RPMI8226 (cell line): Measurements from ENCODE around the gene QDPR.
"Not testable (repeated sequence)": the region's sequence is repeated elsewhere in the genome, so short reads cannot be mapped to it uniquely, and the experiment has no call there.

ENCODE experiments used
- DNase-seq: peaks from one replicate; pipeline ENCODE4 v3.0.0-alpha.2; 2015

Gene QDPR

DNA sequence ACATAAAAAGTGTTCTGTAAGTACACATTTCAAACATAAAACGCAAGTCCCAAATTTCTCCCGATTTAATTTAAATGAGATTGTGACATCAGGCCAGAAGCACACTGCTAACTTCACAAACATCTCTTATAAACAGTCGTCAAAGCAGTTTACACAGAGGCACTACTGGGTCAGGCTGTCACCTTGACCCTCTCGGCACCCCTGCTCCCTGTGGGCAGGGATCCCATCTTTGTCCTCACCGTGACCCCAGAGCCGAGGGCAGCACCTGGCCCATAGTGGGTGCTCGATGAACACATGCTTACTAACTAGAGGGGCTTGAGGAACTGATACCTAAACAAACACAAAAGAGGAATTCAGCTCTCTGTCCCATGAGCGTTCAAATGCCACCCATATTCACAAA lies 22.2 kb downstream of the QDPR start:
- DNase-seq: no peak

DNA sequence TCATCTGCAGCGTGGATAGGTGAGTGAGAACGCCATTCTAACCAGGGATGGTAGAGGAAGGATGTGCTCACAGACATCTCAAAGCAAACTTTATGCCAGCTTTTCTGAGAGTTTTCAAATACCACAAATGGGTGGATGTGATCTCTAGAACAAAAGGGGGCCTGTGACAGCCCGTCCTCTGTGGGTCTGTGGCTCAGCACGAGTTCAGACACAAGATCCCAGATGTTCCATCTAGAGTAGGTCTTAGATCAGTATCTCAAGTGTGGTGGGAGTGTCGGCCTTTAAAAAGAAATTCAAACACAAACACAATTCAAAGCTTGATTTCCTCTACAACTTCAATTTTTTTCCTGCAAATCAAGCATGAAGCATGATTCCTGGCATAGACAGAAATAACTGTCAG lies 22.8 kb downstream of the QDPR start:
- DNase-seq: no peak

DNA sequence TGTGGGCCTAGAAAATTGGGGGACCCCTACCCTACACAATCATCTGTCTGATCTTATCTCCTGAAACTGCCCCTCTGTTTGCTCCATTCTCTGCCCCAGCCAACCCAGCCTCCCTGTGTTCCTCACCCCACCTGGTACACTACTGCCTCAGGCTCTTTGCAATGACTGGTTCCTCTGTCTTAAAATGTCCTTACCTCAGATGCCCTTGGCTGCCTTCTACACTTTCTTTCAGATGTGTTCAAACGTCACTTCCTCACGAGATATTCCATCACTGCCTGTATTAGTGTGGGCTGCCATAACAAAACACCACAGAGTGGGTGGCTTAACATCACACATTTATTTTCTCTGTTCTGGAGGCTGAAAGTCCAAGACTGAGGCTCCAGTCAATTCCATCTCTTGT lies 29.2 kb downstream of the QDPR start:
- DNase-seq: no peak

DNA sequence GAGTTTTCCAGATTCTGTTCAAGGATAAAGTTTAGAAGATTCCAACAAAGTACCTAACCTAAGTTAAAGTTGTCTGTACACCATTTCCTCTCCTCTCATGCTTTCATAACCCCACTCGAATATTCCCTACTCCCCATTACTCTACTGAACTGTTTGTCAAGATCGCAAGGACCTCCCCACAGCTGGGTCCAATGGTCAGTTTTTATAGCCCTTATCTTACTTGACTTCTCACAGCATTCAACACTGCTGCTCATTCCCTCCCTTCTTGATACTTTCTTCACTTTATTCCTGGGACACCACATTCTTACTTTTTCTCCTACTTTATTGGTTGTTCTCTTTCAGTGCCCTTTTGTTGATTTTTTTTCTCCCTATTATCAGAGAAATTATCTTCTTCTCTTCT lies 30.9 kb downstream of the QDPR start:
- no peak for DNase-seq

DNA sequence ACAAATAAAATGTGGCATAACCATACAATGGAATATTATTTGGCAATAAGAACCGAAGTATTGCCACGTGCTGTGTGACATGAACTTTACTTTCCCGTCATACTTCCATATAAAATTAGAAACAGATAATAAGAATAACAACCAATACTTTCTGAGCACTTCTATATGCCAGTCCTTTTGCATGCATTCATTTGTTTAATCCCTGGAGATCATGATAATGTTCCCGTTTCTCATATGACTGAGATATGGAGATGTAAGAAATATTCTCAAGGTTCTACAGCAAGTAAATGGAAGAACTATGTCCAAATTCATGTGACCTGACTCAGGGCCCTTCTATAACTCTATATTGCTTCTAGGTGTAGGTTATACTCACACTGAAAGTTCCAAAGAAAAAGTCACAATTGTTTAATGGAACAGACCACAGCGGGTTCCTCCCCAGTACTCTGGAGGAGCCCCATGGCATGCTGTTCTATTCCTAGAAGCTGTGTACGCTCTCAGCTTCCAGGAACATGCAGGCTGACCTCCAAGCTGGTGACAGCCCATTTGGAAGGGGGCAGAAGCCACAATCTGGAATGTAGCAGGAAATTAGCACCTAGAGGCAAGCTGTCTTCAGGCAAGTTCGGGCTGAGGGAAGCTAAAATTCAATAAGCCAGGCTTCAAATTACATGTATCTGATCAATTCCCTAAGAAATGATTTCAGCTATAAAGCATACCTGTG lies 31.5 kb downstream of the QDPR start:
- no peak for DNase-seq

DNA sequence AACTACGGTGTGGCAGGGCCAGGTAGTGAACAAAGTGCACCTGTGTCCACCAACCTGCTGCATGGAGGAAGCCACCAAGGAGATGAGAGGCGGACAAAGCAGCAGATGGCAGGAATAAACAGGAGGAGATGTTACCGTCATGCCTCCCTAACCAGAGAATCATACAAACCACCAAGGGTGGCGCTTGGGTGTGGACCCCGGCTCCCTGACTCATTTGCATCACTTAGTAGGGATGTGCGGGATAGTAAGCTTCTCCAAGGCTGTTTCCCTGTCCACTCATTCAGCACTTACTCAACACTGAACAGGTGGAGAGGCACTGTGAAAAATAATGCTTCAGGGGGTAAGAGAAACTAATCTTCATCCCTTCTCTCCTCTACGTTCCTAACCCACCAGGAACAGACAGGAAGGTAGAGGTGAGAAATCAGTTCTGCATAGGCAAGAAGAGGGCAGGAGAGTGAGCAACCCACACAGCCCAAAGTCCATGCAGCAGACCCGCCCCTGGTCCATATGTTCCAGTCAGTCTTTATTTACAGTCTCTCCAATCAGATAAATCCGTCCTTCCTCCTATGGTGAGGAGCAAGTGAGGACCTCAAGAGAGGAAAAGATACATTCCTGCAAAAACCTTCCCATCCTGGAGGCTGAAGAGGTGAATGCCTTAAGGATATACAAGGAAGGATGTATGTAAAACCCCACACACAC lies 34.0 kb downstream of the QDPR start:
- no peak for DNase-seq

DNA sequence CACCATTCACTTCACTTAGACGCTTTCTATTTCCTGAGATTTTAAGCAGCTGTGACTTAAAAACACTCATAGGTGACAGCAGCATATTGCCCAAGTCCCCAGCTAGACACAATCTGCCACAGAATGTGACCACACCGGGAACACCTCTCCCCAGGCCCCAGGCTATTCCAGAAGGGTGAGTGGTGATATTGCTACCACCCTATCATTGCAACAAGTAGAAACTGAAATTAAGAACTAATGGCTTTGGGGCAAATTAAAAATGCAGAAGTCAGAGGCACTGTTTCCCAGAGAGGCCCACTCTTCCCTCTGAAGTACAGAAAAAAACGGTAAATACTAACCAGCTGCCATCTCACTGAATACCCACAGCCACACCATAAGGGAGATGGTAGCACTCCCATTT lies 35.0 kb downstream of the QDPR start:
- no peak for DNase-seq

DNA sequence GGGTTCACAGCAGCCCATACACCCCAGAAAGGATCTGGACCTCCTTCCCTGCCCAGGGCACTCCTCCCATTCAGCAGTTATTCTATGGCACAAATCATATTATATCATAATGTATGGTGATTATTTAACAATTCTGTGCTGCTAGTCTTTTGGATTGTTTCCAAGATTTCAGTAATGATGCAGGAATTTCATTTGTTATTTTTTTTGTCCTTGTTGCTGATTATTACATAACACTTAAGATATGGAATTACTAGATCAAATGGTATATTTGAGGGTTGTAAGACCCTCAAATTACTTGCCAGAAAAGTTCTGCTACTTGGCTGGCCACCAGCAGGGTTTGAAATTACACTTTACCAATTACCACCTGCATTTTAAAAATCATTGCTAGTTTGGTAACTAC lies 36.4 kb downstream of the QDPR start:
- DNase-seq: no peak

DNA sequence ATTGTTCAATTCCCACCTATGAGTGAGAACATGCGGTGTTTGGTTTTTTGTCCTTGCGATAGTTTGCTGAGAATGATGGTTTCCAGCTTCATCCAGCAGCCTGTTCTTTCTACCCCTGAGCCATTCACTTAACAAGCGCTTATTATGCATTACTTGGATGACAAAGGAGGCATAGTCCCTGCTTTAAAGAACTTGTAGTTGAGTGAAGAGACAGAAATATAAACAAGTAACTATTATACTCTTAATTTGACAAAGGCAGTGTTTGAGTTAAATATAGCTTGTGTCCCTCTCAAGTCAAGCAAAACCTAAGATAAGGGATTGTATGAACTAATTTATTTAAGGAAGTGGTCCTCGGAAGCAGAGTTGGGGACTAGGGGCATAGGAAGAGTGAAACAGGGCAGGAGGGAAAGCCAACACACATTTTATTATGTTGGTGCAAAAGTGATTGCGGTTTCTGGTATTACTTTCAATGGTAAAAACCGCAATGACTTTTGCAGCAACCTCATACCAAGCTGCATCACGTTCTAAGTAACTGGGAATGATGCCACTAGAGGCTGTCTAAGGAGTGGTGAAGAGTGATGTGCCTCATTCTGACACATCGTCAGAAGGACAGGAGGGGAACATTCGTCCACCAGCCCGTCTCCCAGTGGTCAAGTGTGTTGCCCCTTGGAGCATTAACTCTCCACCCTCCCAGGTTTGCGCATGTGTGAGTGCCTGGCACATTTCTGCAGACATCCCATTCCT lies 41.8 kb downstream of the QDPR start:
- DNase-seq: no peak

DNA sequence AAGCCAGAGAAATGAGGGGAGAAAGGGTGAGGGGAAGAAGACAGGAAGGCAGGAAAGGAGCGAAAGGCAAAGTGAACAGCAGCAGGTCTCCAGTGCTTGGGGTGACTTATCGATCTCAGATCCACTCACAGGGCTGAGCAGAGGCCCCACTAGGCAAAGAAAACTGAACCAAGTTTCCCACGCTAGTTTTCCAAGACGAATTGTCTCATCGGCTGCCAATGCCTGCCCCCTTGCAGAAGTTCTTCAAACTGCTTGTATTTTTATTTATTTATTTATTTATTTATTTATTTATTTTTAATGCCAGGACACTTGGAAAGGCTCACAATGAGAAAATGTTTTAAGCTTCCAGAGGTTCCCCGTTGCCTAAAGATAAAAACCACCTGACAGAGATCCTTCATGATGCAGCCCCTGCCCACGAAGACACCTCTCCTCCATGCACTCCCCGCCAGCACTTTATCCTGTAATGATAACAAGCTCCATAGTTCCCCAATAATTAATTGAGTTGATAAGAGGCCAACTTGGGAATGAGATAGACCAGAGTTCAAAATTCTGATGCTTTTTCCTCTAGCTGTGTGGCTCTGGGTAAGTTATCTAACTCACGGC lies 43.2 kb downstream of the QDPR start:
- DNase-seq: peak; percentile 26

DNA sequence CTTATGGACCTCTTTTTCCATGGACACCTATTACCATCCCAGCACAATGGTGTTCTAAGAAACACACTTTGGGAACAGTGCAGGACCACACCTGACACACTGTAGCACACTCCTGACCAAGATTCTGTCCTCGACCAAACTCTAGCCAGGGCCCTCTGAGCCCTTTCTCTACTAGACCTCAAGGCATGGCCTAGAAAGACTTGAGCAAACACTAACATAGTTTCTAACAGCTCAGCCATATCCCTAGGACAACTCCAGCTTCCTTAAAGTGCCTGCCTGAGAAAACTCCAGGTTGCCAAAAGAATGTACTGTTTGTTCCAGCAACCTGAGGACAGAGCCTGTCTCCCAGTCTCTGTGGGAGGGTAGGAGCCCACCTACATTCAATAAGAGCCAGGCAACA lies 48.3 kb downstream of the QDPR start:
- DNase-seq: no peak

DNA sequence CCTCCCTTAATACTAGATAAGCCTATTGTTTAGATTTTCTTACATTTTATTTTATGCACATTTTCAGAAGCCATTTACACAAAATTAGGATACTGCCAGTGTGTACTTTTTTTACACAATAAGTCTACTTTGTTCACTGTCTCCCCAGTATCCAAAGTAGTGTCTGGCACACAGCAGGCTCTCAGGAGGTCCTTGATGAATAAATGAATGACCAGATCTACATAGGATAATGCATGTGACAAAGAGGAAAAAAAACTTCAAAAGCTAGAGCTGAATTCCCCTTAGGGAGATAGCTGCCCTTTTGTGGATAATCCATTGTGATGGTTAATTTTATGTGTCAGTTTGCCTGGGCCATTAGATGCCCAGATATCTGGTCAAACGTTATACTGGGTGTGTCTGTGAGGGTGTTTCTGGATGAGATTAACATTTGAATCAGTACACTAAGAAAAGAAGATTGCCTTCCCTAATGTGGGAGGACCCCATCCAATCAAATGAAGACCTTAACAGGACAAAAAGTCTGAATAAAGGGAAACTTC lies 61.6 kb downstream of the QDPR start:
- no peak for DNase-seq

DNA sequence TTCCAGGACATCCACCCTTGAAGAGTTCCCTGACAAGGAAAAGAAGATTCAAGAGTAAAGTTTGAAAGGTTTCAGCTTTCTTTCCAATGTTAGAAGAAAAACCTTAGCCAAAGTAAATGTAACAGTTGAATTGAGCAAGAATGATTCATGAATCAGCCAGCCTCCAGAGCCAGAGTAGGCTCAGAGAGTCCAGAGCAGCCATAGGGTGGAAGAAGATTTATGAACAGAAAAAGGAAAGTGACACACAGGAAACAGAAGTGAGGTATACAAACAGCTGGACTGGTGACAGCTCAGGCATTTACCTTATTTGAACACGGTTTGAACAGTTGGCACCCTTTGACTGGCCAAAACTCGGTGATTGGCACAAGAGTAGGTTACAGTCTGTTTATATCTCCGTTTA lies 63.2 kb downstream of the QDPR start:
- DNase-seq: no peak

DNA sequence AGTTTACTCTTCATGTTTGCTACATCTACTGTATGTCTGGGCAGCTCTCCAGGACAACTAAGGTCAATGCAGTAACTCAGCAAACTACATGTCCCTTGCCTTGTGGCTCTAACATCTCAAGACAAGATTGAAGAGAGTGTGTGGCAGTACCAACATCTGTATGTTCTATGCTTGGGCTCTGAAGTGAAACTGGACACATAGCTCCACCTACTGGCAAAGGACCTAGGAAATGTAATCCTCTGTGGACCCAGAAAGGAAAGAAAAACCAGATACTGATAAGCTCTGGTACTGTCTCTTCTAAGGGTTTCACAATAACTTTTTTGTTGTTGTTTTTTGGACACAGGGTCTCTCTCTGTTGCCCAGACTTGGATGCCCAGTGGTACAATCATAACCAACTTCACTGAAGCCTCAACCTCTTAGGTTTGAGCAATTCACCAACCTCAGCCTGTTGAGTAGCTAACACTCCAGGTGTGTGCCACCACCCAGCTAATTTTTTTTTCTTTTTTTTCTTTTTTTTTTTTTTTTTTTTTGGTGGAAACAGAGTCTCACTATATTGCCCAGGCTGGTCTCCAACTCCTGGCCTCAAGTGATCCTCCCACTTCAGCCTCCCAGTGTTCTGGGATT lies 64.1 kb downstream of the QDPR start:
- peak; percentile 68 for DNase-seq

DNA sequence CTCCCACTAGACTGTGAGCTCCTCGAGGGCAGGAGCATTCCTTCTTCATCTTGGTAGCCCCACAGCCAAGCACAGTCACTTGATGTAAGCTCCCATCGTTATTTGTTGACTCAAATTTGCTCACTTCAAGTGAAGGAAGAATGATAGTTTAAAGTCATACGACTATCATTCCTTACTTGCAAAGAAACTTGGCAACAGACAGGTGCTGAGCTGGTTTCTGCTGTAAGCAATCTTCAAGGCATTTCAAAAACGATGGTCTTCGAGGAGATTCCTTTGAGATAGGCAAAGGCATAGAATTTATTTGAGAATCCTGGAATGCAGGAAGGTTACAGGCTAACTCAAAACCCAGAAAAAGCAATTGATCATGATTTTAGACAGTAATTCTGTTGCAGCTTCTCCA lies 64.8 kb downstream of the QDPR start:
- DNase-seq: no peak

DNA sequence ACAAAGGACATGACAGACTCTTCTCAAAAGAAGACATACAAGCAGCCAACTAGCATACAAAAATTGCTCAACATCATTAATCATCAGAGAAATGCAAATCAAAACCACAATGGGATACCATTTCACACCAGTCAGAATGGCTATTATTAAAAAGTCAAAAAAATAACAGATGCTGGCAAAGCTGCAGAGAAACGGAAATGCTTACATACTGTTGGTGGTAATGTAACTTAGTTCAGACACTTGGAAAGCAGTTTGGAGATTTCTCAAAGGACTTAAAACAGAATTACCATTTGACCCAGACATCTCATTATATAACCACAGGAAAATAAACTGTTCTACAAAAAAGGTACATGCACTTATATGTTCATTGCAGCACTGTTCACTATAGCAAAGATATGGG lies 69.4 kb downstream of the QDPR start:
- DNase-seq: not testable (repeated sequence)

DNA sequence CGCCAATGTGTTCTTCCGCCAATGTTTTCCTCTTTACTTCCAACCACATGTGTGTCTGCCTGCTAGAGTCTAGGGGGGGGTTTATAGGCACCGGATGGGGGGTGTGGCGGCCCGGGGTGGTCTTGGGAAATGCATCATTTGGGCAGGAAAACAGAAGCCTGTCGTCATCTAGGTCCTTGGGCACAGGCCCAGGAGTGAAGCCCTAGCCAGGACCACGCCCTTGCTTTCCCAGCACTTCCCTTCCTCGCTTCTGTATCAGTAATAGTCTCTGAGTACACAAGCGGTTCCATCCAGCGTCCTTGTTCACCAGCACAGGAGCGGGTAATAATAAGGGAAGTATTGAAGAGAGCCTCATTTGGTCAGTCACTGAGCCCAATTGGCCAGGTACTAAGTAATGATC lies 74.5 kb downstream of the QDPR start:
- no peak for DNase-seq

DNA sequence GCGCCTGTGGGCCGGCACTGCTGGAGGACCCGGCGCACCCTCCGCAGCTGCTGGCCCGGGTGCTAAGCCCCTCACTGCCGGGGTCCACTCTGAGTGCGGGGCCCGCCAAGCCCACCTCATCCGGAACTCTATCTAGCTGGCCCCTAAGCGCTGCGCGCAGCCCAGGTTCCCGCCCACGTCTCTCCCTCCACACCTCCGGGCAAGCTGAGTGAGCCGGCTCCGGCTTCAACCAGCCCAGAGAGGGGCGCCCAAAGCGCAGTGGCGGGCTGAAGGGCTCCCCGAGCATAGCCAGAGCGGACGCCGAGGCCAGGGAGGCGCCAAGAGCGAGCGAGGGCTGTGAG lies 75.2 kb downstream of the QDPR start:
- no peak for DNase-seq
